ENCODE measurements around the gene LASP1. TPM values are rescaled to one million over a fixed set of nuclear protein-coding genes. Genes with fewer than 3 reads are reported as not detected.

Gene LASP1
- total and polyA plus RNA-seq, 2 of the 8 experiments (the other 6 are each of a cell fraction or from before 2014, with no cell fraction given) = 114 to 180 TPM

GRCh38 chr17:38886643-38887010 lies 16.8 kb downstream of the LASP1 start:
- Histone ChIP-seq H4K8ac (ENCODE audit: extremely low read depth, insufficient read depth, low read length) (no peak overlapping the region), H3K79me1 (ENCODE audit: low read depth, low read length) (peaks cover 19% of the 10 kb centered on the region), H3K27ac (ENCODE audit: low read depth, low read length) (no peak overlapping the region), H4K5ac (ENCODE audit: insufficient read length, low read depth, low read length) (no peak overlapping the region), H3K4me3 (ENCODE audit: extremely low read depth in 1 of 4, insufficient read depth in 2 of 4, low read depth in 3 of 4, low read length in 4 of 4) (no peak overlapping the region), H3K4ac (replicated peaks; ENCODE audit: insufficient read length, low read depth, low read length) (no peak overlapping the region), H3K4me1 (replicated peaks in 1 of 4; ENCODE audit: control insufficient read depth in 3 of 4, insufficient read depth in 4 of 4, low read length in 3 of 4) (peaks cover 14 to 32% (median 24%) of the 10 kb centered on the region in 4 experiments), H3K27me3 (replicated peaks in 1 of 4; ENCODE audit: control insufficient read depth in 3 of 4, extremely low read depth in 1 of 4, insufficient read depth in 3 of 4, low read length in 3 of 4) (no peaks in the 10 kb centered on the region), H3K56ac (replicated peaks; ENCODE audit: insufficient read length, low read depth, low read length) (no peak overlapping the region), H3K9me3 (ENCODE audit: insufficient read depth in 2 of 2, low read depth in 1 of 2, low read length in 1 of 2) (no peaks in the 10 kb centered on the region), H4K20me1 (replicated peaks in 1 of 2; ENCODE audit: control insufficient read depth in 1 of 2, insufficient read depth in 2 of 2, low read length in 2 of 2) (peaks cover 7 to 13% of the 10 kb centered on the region in 2 experiments), H3K23me2 (ENCODE audit: low read depth, low read length) (no peaks in the 10 kb centered on the region), H3K36me3 (ENCODE audit: control insufficient read depth in 2 of 4, insufficient read depth in 4 of 4, low read length in 3 of 4) (peaks cover 0 to 11% (median 5%) of the 10 kb centered on the region in 4 experiments; a peak in 5 of 8 replicates), H4K91ac (replicated peaks; ENCODE audit: insufficient read length, low read length) (no peak overlapping the region), H3K18ac (ENCODE audit: extremely low read depth, low read length) (no peak overlapping the region), H3K4me2 (ENCODE audit: insufficient read depth in 1 of 2, low read depth in 2 of 2, low read length in 2 of 2) (no peak overlapping the region), H3K9ac (replicated peaks in 1 of 4; ENCODE audit: extremely low read depth in 1 of 4, low read depth in 3 of 4, low read length in 3 of 4) (no peak overlapping the region), H2AFZ (ENCODE audit: low read length) (no peak overlapping the region), H2BK12ac (ENCODE audit: low read depth, low read length) (no peak overlapping the region), H2BK120ac (replicated peaks; ENCODE audit: low read depth, low read length) (no peak overlapping the region), H2BK20ac (ENCODE audit: low read length) (no peak overlapping the region), H3K79me2 (ENCODE audit: control insufficient read depth in 1 of 2, insufficient read depth in 2 of 2, low read length in 2 of 2) (peaks cover 1 to 64% of the 10 kb centered on the region in 2 experiments; a peak in 3 of 4 replicates), H2BK5ac (ENCODE audit: low read depth, low read length) (peak overlapping the region; percentile 48; the same call in 1 of the 2 replicates), H3K23ac (ENCODE audit: insufficient read length) (no peak overlapping the region), H2AK5ac (ENCODE audit: low read depth, low read length) (no peak overlapping the region), H2BK15ac (ENCODE audit: low read length) (no peak overlapping the region), H3K14ac (ENCODE audit: insufficient read length) (no peak overlapping the region)
- 96% methylated on average over 8 of the region's 8 CpGs; no CpG with 5 or more reads in 1 of the 2 experiments for WGBS, 2 experiments (ENCODE audit: extremely low coverage in 1 of 2, insufficient coverage in 1 of 2, insufficient read length in 1 of 2, insufficient replicate concordance in 2 of 2, low coverage in 1 of 2, low lambda C conversion rate in 2 of 2, missing lambda C conversion rate in 1 of 2)
- ChIA-PET POLR2A (ENCODE audit: partially characterized antibody) (interaction anchor here (0.9 to 12.6 kb wide), 9 partner anchors 11 to 319 kb away, joined by 3 to 143 read pairs (median 5); partner anchors contain the start of genes LASP1, LASP1NB and RPL23), CTCF (ENCODE audit: partially characterized antibody) (interaction anchor here (0.8 to 4.0 kb wide), 9 partner anchors 10 to 358 kb away, joined by 3 to 26 read pairs (median 5); partner anchors contain the start of genes LASP1 and LASP1NB)
- no peak for FAIRE-seq
- DNase-seq (ENCODE audit: low read depth in 1 of 2, low spot score in 2 of 2) = no peak
- no peak for TF ChIP-seq GABPA (IDR thresholded peaks at IDR 0.05; ENCODE audit: borderline replicate concordance, insufficient read depth, low read length)
- no peak for TF ChIP-seq RXRA (IDR thresholded peaks at IDR 0.05; ENCODE audit: insufficient read depth, low read depth, low read length)

Measured in H1 (cell line).